GM12878 (cell line): ENCODE data around the gene FRMPD2. TPM values are rescaled to one million over a fixed set of nuclear protein-coding genes. Genes with fewer than 3 reads are reported as not detected.

Experiments
- ATAC-seq: fragments of 200-7000 bp; cut with Tn5 transposase; 3 replicates; pipeline ENCODE4 v1.9.1; 2020; ENCODE audit warnings: mild to moderate bottlenecking, moderate library complexity
- BruUV-seq: library from RNA; stranded (reverse); fragments of 400-500 nt; replicated peaks from 2 replicates; lab custom pipeline; 2021; lab: Mats Ljungman, UMichigan
- CTCF ChIA-PET: fragments of 300-600 bp; sonication (Branson Sonifier 250); formaldehyde crosslinking; extraction: SDS; loops from one replicate; lab custom pipeline; 2021; ENCODE audit warnings: inconsistent platforms; lab: Yijun Ruan, JAX
- POLR2A ChIA-PET: fragments of 350-600 bp; formaldehyde crosslinking; extraction: SDS; loops from one replicate; lab custom pipeline; 2021; ENCODE audit warnings: inconsistent platforms; lab: Charles Lee
- RAD21 ChIA-PET: fragments of 300-600 bp; sonication (Branson Sonifier 250); formaldehyde crosslinking; loops from one replicate; lab custom pipeline; 2023; ENCODE audit warnings: antibody characterized with exemption; ENCODE audit not compliant: unreplicated experiment; lab: Charles Lee
- SMC1A ChIA-PET: fragments of 300-600 bp; sonication (Branson Sonifier 250); formaldehyde crosslinking; loops from one replicate; lab custom pipeline; 2023; ENCODE audit not compliant: unreplicated experiment, uncharacterized antibody; lab: Charles Lee
- DNase-seq: peaks from one replicate; pipeline ENCODE4 v3.0.0-alpha.2; 2011; ENCODE audit warnings: low read depth, low spot score
- FAIRE-seq: peaks from 3 replicates; lab custom pipeline; 2011; peaks lifted over from hg19 to GRCh38; lab: Jason Lieb, UNC
- H2AFZ ChIP-seq: 2 replicates; pipeline ENCODE4 v1.6.0; 2011; ENCODE audit warnings: low read depth, low read length, control low read depth; ENCODE audit not compliant: control insufficient read depth
- H3K27ac ChIP-seq: 2 replicates; pipeline ENCODE4 v1.5.1; 2011; ENCODE audit warnings: control low read depth; ENCODE audit not compliant: control insufficient read depth, insufficient read depth
- H3K27me3 ChIP-seq, 2 experiments: replicated peaks in 1 of 2; 2 replicates each; pipeline versions ENCODE4 v1.6.0 to v1.6.1; 2011; ENCODE audit warnings: low read length in 1 of 2; ENCODE audit not compliant: control insufficient read depth in 2 of 2, insufficient read depth in 2 of 2
- H3K36me3 ChIP-seq, 2 experiments: 2 replicates each; pipeline ENCODE4 v1.5.1; 2011; ENCODE audit warnings: low read length in 1 of 2; ENCODE audit not compliant: control insufficient read depth in 2 of 2, insufficient read depth in 2 of 2
- H3K4me1 ChIP-seq: 2 replicates; pipeline ENCODE4 v1.6.1; 2011; ENCODE audit warnings: mild to moderate bottlenecking, low read length, moderate library complexity, mixed read lengths; ENCODE audit not compliant: control insufficient read depth, insufficient read depth
- H3K4me2 ChIP-seq: 2 replicates; pipeline ENCODE4 v1.6.0; 2011; ENCODE audit warnings: control low read depth; ENCODE audit not compliant: control insufficient read depth, insufficient read depth
- H3K4me3 ChIP-seq: fragments of 200-600 bp; sonication (generic); 2 replicates; pipeline ENCODE4 v1.5.1; 2016
- H3K79me2 ChIP-seq: 2 replicates; pipeline ENCODE4 v1.6.0; 2011; ENCODE audit warnings: low read length; ENCODE audit not compliant: control insufficient read depth, insufficient read depth
- H3K9ac ChIP-seq: 2 replicates; pipeline ENCODE4 v1.8.0; 2011; ENCODE audit warnings: low read length, control low read depth, mixed read lengths; ENCODE audit not compliant: control insufficient read depth, insufficient read depth
- H3K9me3 ChIP-seq: replicated peaks from 3 replicates; pipeline ENCODE4 v1.5.1; 2011; ENCODE audit warnings: mild to moderate bottlenecking, low read length; ENCODE audit not compliant: control insufficient read depth, insufficient read depth
- H4K20me1 ChIP-seq: 2 replicates; pipeline ENCODE4 v1.6.0; 2011; ENCODE audit not compliant: control insufficient read depth, insufficient read depth
- HDGF ChIP-seq: fragments of 450-650 bp; IDR thresholded peaks from 2 replicates; pipeline ENCODE4 v1.6.1; 2016; ENCODE audit warnings: antibody characterized with exemption
- MEF2B ChIP-seq: fragments of 450-650 bp; IDR thresholded peaks from 2 replicates; pipeline ENCODE4 v1.6.1; 2018; ENCODE audit warnings: mild to moderate bottlenecking, moderate library complexity; ENCODE audit not compliant: partially characterized antibody, poor library complexity, severe bottlenecking
- MTA2 ChIP-seq: fragments of 450-650 bp; IDR thresholded peaks from 2 replicates; pipeline ENCODE4 v1.6.1; 2016; ENCODE audit warnings: low read depth, mild to moderate bottlenecking, moderate library complexity
- MXI1 ChIP-seq: fragments of 150-350 bp; IDR thresholded peaks from 2 replicates; pipeline ENCODE4 v1.6.1; 2011; ENCODE audit warnings: low read depth, mild to moderate bottlenecking, inconsistent platforms, low read length, improper control_type of control experiment
- RUNX3 ChIP-seq: IDR thresholded peaks from 2 replicates; pipeline ENCODE4 v1.6.1; 2012; ENCODE audit warnings: low read length, inconsistent platforms
- SMAD5 ChIP-seq: IDR thresholded peaks from 2 replicates; pipeline ENCODE4 v1.6.1; 2016; ENCODE audit warnings: antibody characterized with exemption, low read depth
- WGBS: methylation state at CpG from one replicate; pipeline ENCODE4 v1.1.6; 2016; ENCODE audit warnings: low lambda C conversion rate; ENCODE audit not compliant: insufficient replicate concordance, insufficient coverage; ENCODE audit errors: missing lambda C conversion rate; 5-methylcytosine and 5-hydroxymethylcytosine counted together
- in situ Hi-C: fragments of 300-500 bp; cut with MboI; formaldehyde crosslinking; loops from 9 replicates; pipeline ENCODE4 v1.14.3; 2018; ENCODE audit warnings: mixed read lengths
- intact Hi-C: fragments of 100-400 bp; cut with micrococcal nuclease; formaldehyde crosslinking; loops from one replicate; pipeline ENCODE4 v1.14.2; 2022; ENCODE audit not compliant: unreplicated experiment
- polyA plus RNA-seq, 11 experiments: library from polyadenylated mRNA; depleted of rRNA in 4 of 11; unstranded in 6 of 11; stranded (reverse) in 5 of 11; fragments of >200 nt; fragmentation: Nextera tagmentation in 4 of 11; fragmentation: Illumina TruSeq in 1 of 11; extraction: Ambion mirVana in 4 of 11; extraction: Trizol in 1 of 11; gene quantifications; 1 replicate in 1 of 11; 2 replicates in 10 of 11; pipeline versions ENCODE4 v1.2.1 to v1.2.3, GENCODE V29; 2011 to 2016; ENCODE audit warnings: inconsistent platforms in 2 of 11, missing spikeins in 2 of 11, low read depth in 1 of 11
- total RNA-seq, 4 experiments: library from RNA; depleted of rRNA in 3 of 4; stranded (reverse); fragments of >200 nt in 3 of 4; fragmentation: Illumina TruSeq in 1 of 4; extraction: Trizol in 1 of 4; gene quantifications; 2 replicates each; pipeline versions ENCODE4 v1.2.1 to v1.2.3, GENCODE V29; 2013 to 2021
- TF ChIP-seq, protein P1 (sequence below): fragments of 450-650 bp; IDR thresholded peaks from 2 replicates; pipeline ENCODE4 v1.6.1; 2017; ENCODE audit warnings: mild to moderate bottlenecking, moderate library complexity

Gene FRMPD2
- total and polyA plus RNA-seq, 10 of the 15 experiments (the other 5 are each of a cell fraction or from before 2014, with no cell fraction given) = 0.38 to 5.7 (median 1.4) TPM

DNA sequence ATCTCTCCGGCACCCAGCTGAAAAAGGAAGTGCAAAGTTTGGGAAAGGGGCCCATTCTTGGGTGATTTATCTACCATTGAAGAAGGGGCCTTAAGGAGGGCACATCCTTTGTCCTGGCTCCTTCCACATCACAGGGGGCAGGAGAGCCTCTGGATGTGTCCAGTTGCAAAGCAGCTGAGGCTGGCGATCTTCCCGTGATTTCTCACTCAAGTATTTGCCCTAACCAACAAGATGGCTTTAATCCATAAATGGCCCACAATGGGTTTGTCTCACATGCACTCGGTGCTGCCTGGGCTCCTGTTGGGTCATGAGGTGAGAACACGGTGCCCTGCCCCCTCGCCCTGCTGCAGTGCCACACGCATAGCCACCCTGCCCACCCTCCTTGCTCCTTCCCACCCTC is 14.2 kb upstream of the FRMPD2 start:
- FAIRE-seq (no peak), DNase-seq (no peak), ATAC-seq (no peak)
- Histone ChIP-seq H3K4me2 (no peak overlapping the region), H3K36me3 (no peaks in the 10 kb centered on the region), H2AFZ (no peak overlapping the region), H4K20me1 (no peaks in the 10 kb centered on the region), H3K9ac (no peak overlapping the region), H3K9me3 (peaks cover 7% of the 10 kb centered on the region), H3K27ac (peak overlapping the region; percentile 67), H3K79me2 (no peaks in the 10 kb centered on the region), H3K4me3 (no peak overlapping the region), H3K4me1 (peaks cover 37% of the 10 kb centered on the region), H3K27me3 (no peaks in the 10 kb centered on the region)
- WGBS = 94% methylated on average over 6 of the region's 7 CpGs
- ChIA-PET POLR2A (interaction anchor here (1.0 to 6.7 kb wide), 3 partner anchors 11 to 15 kb away, joined by 3 to 43 read pairs (median 3); no protein-coding TSS in a partner anchor), CTCF (interaction anchor here (0.9 to 6.2 kb wide), 14 partner anchors 11 to 225 kb away, joined by 3 to 87 read pairs (median 10); partner anchors contain the start of gene MAPK8), SMC1A (interaction anchor here (0.7 to 8.0 kb wide), 11 partner anchors 12 to 111 kb away, joined by 3 to 87 read pairs (median 7); partner anchors contain the start of gene FRMPD2), RAD21 (interaction anchor here (1.2 to 5.2 kb wide), 7 partner anchors 11 to 86 kb away, joined by 3 to 45 read pairs (median 11); no protein-coding TSS in a partner anchor)
- no peak for TF ChIP-seq MXI1
- TF ChIP-seq SMAD5 = no peak
- in situ Hi-C loops = no loop called here
- intact Hi-C loops = loop anchor here (1.0 to 5.0 kb wide), 3 partner anchors 14 to 384 kb away; no protein-coding TSS in a partner anchor
- no TSS peak for BruUV-seq

DNA sequence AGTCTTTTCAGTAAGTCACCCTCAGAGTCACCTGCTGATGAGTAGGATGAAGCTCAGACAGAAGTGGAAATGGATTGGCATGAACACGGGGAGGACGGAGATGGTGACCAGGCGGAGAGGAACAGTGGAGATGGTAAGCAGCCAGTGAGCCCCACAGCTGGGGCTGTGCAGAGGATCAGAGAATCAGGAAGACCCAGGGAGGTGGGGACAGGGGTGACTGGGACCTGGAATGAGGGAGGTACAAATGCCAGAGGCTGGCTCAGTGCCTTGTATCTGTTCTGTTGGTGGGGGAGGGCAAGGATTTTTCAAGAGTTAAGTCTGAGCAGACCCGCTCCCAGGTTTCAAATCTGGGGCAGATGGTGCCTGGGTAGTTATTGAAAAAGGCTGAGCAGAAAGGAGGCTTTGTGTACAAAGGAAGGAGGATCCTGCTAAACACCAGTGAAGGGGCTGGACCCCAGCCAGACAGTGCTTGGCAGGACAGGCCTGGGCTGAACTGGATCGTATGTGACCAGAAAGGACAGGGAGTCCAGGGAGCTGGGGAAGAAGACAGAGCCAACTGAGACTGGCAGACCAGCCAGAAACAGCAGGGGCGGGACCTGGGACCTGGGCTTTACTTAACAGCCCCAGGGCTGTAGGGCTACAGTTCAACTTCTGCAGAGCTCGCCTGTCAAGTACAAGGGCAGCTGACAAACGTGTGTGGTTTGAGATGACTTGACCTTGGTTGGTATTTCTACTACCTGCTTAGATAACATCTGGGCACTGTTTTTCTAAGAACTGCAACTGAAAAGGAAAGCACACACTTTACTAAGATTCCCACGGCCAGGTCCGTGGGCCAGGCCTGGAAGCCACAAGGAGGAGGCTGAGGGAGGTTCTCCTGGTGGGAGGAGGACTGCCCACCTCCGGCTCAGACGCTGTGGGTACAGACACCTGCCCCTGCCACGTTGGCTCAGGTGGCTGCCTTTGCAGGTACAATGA is 13.2 kb upstream of the FRMPD2 start:
- ChIA-PET POLR2A (interaction anchor here (0.7 to 6.7 kb wide), 8 partner anchors 10 to 68 kb away, joined by 3 to 43 read pairs (median 4); no protein-coding TSS in a partner anchor), SMC1A (interaction anchor here (0.7 to 8.0 kb wide), 10 partner anchors 11 to 91 kb away, joined by 3 to 87 read pairs (median 15); partner anchors contain the start of gene FRMPD2), RAD21 (interaction anchor here (0.9 to 5.2 kb wide), 11 partner anchors 10 to 85 kb away, joined by 3 to 45 read pairs (median 8); no protein-coding TSS in a partner anchor), CTCF (interaction anchor here (0.7 to 6.2 kb wide), 10 partner anchors 10 to 226 kb away, joined by 3 to 87 read pairs (median 15); partner anchors contain the start of gene MAPK8)
- peaks cover 11% of the 10 kb centered on the region for H3K9me3 ChIP-seq
- no peak overlapping the region for H3K4me3 ChIP-seq
- H3K4me2 ChIP-seq = peak overlapping the region; percentile 25; the same call in 1 of the 2 replicates
- peak overlapping the region; percentile 67 for H3K27ac ChIP-seq
- H3K4me1 ChIP-seq = peaks cover 43% of the 10 kb centered on the region
- H2AFZ ChIP-seq = peak overlapping the region; percentile 10
- BruUV-seq = no TSS peak
- FAIRE-seq (no peak), DNase-seq (peak; percentile 87), ATAC-seq (peak; percentile 68)
- in situ Hi-C loops (no loop called here), intact Hi-C loops (loop anchor here (2.0 to 5.0 kb wide), 2 partner anchors 15 to 385 kb away; no protein-coding TSS in a partner anchor)
- no peak overlapping the region; the same call in 1 of the 2 replicates for H3K9ac ChIP-seq
- 40% methylated on average over 13 of the region's 13 CpGs for WGBS
- no peaks in the 10 kb centered on the region for H4K20me1 ChIP-seq
- H3K36me3 ChIP-seq = no peaks in the 10 kb centered on the region
- no peaks in the 10 kb centered on the region for H3K79me2 ChIP-seq
- H3K27me3 ChIP-seq = no peaks in the 10 kb centered on the region
- peak; percentile 27; the same call in 1 of the 2 replicates for TF ChIP-seq HDGF
- TF ChIP-seq MTA2 = peak; percentile 24; the same call in 1 of the 2 replicates
- TF ChIP-seq, protein P1, sequence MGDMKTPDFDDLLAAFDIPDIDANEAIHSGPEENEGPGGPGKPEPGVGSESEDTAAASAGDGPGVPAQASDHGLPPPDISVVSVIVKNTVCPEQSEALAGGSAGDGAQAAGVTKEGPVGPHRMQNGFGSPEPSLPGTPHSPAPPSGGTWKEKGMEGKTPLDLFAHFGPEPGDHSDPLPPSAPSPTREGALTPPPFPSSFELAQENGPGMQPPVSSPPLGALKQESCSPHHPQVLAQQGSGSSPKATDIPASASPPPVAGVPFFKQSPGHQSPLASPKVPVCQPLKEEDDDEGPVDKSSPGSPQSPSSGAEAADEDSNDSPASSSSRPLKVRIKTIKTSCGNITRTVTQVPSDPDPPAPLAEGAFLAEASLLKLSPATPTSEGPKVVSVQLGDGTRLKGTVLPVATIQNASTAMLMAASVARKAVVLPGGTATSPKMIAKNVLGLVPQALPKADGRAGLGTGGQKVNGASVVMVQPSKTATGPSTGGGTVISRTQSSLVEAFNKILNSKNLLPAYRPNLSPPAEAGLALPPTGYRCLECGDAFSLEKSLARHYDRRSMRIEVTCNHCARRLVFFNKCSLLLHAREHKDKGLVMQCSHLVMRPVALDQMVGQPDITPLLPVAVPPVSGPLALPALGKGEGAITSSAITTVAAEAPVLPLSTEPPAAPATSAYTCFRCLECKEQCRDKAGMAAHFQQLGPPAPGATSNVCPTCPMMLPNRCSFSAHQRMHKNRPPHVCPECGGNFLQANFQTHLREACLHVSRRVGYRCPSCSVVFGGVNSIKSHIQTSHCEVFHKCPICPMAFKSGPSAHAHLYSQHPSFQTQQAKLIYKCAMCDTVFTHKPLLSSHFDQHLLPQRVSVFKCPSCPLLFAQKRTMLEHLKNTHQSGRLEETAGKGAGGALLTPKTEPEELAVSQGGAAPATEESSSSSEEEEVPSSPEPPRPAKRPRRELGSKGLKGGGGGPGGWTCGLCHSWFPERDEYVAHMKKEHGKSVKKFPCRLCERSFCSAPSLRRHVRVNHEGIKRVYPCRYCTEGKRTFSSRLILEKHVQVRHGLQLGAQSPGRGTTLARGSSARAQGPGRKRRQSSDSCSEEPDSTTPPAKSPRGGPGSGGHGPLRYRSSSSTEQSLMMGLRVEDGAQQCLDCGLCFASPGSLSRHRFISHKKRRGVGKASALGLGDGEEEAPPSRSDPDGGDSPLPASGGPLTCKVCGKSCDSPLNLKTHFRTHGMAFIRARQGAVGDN = peak; percentile 86; the same call in 1 of the 2 replicates
- TF ChIP-seq MEF2B = peak; percentile 45
- peak; percentile 50 for TF ChIP-seq RUNX3
